Measurements from ENCODE around the gene GALNT2.
A peak's percentile ranks its signal among the peaks of the same experiment; 100 is the strongest.

GALNT2 gene

DNA sequence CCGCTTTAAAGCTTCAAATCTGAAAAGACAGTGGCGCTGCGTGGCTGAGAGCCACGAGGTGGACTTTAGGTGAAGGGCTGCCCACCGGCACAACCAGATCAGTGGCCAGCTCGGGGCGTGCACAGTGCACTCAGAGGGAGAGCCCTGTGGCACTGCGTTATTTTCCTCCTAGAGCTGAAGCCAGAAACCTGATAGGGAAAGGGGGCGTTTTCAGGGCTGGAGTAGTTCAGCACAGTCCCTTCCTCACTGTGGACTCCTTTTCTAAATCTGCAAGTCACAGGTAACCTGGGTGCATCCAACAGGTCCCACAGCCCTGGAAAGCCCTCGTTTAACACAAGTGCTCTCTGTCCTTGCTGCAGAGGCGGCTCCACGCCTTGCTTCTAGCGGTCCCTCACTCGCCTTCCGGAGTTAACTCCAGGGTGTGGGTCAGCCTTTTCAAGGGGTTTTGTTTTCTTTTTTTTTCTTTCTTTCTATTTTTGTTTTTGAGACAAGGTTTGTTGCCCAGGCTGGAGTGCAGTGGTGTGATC lies 81.2 kb downstream of the GALNT2 start:
- H3K4me3 ChIP-seq = no peak overlapping the region
- no peak for TF ChIP-seq CTCF (IDR thresholded peaks at IDR 0.05)
- no peak overlapping the region for H3K27ac ChIP-seq
- DNase-seq (ENCODE audit: low spot score) = no peak

DNA sequence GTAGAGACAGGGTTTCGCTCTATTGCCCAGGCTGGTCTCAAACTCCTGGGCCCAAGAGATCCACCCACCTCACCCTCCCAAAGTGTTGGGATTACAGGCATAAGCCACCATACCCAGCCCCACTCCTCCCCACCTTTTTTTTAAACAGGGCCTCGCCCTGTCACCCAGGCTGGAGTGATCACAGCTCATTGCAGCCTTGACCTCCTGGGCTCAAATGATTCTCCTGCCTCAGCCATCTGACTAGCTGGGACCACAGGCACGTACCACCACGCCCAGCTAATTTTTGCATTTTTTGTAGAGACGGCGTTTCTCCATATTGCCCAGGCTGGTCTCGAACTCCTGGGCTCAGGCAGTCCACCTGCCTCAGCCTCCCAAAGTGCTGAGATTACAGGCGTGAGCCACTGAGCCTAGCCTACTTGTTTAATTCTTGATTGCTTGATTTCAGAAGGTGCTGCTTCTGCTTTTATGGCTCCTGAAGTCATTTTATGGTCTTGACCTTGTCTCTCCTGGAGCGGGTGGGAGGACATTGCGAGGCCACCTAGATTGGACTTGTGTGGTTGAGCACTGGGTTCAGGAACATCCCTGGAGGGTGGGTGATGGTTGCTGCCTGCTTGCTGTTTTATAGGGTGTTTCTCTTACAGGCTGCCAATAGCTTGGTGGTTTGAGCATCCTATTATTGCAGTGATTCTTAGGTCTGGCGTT lies 81.9 kb downstream of the GALNT2 start:
- Histone ChIP-seq H3K27ac (no peak overlapping the region), H3K4me3 (no peak overlapping the region)
- TF ChIP-seq CTCF (IDR thresholded peaks at IDR 0.05) = no peak
- no peak for DNase-seq (ENCODE audit: low spot score)

DNA sequence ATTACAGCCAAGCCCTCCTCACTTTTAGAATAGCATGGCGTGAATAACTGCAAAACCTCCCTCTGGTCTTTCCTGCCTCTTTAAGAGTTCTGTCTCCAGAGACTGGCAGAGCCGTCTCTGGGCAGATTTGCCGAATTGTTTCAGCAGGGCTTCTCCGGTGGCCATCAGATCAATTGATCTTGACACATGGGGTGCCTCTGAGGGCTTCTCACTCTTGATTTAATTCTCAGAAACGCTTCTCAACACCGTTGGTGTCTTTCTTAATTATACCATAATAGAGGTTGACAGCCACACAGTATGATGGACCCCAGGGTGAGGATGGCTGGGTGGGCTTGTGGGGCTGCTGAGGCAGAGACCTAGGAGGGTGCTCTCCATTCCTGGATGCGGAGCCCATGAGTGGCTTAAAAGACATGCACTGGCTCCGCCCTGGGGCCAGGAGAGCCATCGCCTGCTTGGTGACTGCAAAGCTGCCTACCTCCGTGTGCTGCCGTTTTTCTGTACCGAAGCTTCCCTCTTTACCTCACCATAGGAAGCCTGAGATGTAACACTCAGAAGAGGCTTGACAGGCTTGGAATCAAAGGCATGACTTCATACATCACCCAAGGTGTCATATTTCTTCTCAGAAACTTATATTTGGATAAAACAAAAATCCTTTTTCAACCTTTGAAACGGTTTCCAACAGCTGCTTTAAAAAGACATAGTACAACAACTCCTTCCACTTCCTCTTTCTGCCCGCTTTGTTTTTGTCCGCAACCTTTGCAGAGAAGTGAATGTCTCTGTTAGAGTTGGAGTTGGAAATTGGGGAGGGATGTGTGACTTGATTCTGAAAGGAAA lies 82.9 kb downstream of the GALNT2 start:
- Histone ChIP-seq H3K27ac (peak overlapping the region in 1 of 2 donors; percentile 20), H3K4me3 (no peak overlapping the region)
- no peak for DNase-seq (ENCODE audit: low spot score)
- no peak for TF ChIP-seq CTCF (IDR thresholded peaks at IDR 0.05)

DNA sequence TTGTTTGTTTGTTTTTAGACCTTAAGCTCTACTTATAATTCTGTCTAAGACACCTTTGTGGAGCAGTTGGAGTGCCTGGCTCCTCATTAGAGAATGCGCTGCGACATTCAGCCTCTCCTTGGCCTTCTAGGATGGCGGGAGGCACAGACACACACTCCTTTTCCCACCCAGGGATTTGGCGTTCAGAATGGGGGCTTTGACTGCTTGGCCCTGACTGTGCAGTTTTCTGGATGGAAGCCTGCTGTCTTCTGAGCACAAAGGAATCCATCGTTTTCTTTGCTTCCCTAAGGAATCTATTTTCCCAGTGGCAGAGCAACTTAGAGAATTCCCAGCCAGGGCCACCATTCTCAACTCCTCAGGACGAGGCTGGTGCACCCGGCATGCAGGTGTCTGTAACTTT lies 83.6 kb downstream of the GALNT2 start:
- Histone ChIP-seq H3K4me3 (no peak overlapping the region), H3K27ac (peak overlapping the region in 1 of 2 donors; percentile 20)
- DNase-seq (ENCODE audit: low spot score) = no peak
- TF ChIP-seq CTCF (IDR thresholded peaks at IDR 0.05) = no peak

GRCh38 chr1:230151924-230152468 lies 85.0 kb downstream of the GALNT2 start:
- Histone ChIP-seq H3K4me3 (no peak overlapping the region), H3K27ac (no peak overlapping the region)
- no peak for TF ChIP-seq CTCF (IDR thresholded peaks at IDR 0.05)
- no peak for DNase-seq (ENCODE audit: low spot score)

- H3K4me3 ChIP-seq = no peak overlapping the region
- no peak for TF ChIP-seq CTCF (IDR thresholded peaks at IDR 0.05)
- no peak for DNase-seq (ENCODE audit: low spot score)
- no peak overlapping the region for H3K27ac ChIP-seq
Observed at GRCh38 chr1:230152999-230153398, 86.0 kb downstream of the GALNT2 start.
